Ovary (tissue), 3 donors: Measurements from ENCODE around the gene ANKRD29.

Source experiments
- EP300 ChIP-seq: sonication (generic); formaldehyde crosslinking; IDR thresholded peaks from one replicate; pipeline ENCODE4 v1.6.1; 2017; ENCODE audit warnings: antibody characterized with exemption
- POLR2A ChIP-seq: fragments of 450-650 bp; IDR thresholded peaks from one replicate; pipeline ENCODE4 v1.6.1; 2017; ENCODE audit warnings: antibody characterized with exemption, mild to moderate bottlenecking, moderate library complexity
- TF ChIP-seq, protein P1 (sequence below), 3 donors: fragments of 450-650 bp in 2 of 3; fragments of 200-600 bp in 1 of 3; IDR thresholded peaks; one replicate each; pipeline versions ENCODE4 v1.5.1 to v1.8.0; 2016 to 2022; ENCODE audit warnings: antibody characterized with exemption in 3 of 3, mild to moderate bottlenecking in 1 of 3
- donor health status: DM: no; HTN: no; CAD: no.

DNA sequence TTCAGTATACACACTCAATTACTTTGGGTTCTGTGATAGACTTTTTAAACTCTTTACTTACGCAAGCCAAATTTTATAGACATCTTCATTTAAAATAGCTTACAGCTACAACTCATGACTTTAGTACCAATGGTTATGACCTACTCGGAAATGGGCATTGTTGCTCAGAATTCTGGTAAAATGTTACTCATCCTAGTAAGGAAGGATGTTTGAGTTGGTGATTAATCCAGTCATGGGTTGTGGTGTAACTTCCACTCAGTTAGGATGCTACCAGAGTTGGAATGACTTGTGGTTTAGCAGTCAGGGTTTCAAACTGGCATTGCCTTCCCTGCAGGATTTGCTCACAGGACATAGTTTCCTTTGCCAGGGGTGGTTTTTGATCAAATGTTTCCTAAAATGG is 69.0 kb downstream of the ANKRD29 start:
- TF ChIP-seq, protein P1, sequence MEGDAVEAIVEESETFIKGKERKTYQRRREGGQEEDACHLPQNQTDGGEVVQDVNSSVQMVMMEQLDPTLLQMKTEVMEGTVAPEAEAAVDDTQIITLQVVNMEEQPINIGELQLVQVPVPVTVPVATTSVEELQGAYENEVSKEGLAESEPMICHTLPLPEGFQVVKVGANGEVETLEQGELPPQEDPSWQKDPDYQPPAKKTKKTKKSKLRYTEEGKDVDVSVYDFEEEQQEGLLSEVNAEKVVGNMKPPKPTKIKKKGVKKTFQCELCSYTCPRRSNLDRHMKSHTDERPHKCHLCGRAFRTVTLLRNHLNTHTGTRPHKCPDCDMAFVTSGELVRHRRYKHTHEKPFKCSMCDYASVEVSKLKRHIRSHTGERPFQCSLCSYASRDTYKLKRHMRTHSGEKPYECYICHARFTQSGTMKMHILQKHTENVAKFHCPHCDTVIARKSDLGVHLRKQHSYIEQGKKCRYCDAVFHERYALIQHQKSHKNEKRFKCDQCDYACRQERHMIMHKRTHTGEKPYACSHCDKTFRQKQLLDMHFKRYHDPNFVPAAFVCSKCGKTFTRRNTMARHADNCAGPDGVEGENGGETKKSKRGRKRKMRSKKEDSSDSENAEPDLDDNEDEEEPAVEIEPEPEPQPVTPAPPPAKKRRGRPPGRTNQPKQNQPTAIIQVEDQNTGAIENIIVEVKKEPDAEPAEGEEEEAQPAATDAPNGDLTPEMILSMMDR (IDR thresholded peaks at IDR 0.05), result no peak
- TF ChIP-seq POLR2A (no peak), EP300 (no peak)
